Measurements from ENCODE around the gene HIP1. TPM values are rescaled to one million over a fixed set of nuclear protein-coding genes. Genes with fewer than 3 reads are reported as not detected.
"Not testable (repeated sequence)": the region's sequence is repeated elsewhere in the genome, so short reads cannot be mapped to it uniquely, and the experiment has no call there.

HIP1 gene
- total RNA-seq, 1 donor from 2014 or later: 26.7 TPM

DNA sequence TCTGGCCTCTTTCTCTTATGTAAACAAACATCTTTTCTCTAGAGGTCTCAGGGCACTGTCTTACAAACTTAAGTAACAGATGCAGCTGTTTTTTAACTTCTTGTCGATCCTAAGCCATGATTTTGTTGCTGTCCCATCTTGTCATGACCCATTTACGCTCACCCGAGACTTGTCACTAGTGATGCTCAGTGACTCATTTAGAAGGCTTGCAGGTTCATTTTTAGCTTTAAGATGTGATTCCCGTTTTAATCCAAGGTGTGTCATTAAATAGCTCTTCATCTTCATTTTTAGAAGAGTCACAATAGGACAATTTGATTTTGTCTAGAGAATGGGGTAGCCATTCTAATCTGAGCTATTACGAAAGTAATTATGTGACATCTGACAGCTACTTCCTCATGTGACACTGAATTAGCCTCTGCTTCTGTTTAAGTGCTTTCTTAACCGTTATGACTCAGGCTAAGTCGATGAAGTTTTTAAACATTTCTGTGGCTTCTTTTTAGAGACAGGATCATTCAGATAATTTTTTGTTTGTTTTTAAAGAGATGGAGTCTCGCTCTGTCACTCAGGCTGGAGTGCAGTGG, 203.9 kb downstream of the HIP1 start:
- peak; percentile 67 for DNase-seq (ENCODE audit: low read depth)

DNA sequence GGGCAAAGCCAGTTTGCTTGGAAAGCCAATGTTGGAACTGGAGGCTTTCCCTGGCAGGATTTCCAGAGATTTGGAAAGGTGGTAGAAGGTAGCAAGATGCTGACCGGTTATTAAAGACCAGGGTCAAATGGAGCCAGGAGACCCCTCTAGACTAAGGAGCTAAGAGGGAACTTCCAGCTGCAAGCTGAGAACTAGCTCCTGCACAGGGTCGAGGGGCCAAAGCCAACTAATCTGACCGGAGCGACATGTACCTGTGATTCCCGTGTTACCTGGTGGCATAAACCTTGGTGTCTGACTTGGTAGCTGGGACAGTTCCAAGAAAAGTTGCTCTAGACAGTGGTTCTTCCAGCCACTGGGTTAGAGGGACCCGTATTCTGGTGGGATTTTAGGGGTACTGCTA, 204.8 kb downstream of the HIP1 start:
- DNase-seq (ENCODE audit: low read depth): no peak

DNA sequence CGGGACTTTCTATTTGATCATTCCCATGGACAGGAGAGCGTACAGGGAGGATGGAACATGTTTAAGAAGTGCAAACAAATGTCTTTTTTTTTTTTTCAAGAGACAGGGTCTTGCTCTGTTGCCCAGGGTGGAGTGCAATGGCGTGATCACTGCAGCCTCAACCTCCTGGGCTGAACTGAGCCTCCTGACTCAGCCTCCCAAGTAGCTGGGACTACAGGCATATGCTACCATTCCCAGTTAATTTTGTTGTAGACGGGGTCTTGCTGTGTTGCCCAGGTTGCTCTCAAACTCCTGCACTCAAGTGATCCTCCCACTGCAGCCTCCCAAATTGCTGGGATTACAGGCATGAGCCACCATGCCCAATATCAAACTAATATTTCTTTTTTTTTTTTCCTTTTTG, 206.1 kb downstream of the HIP1 start:
- no peak for DNase-seq (ENCODE audit: low read depth)

DNA sequence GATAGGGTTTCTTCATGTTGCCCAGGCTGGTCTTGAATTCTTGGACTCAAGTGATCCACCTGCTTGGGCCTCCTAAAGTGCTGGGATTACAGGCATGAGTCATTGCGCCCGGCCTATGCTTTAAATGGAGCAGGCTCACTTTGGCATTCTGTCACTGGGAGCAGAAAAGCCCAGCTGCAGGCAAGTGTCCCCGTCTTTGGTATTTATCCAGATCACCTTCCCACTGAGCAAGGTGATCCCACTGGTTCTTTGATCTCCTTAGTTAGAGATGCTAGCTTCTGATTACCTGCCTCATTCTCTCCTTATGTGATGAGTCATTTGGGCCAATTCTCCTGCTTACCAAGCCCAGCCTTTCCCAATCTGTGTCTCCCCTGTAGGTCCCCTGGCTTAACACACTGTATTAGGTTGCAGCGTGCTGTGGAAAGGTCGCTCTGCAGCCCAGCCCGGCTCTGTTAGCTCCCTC, 207.4 kb downstream of the HIP1 start:
- peak; percentile 83 for DNase-seq (ENCODE audit: low read depth)

DNA sequence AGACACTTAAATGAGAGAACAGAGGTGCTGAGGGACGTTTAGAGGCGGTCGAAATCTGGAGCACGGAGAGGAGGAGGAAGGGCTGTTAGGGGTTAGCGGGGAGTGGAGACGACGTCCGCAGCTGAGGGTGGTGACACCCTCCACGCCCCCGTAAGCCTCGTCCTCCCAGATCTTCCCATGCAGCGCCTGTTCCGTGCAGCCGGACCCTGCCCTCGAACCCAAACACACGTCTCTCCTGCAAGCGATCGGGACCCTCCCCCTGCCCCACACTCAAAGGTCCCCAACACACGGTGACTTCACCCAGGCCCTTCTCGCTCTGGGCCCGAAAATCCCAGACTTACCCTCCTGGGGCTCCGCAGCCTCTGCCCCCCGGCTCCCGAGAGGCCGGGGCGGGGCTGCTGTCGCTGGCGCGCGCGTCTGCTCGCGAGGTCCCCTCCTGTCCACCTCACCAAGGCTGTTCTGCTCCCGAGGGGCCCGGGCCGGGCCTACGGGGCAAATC, 211.5 kb downstream of the HIP1 start:
- DNase-seq (ENCODE audit: low read depth): peak; percentile 8

DNA sequence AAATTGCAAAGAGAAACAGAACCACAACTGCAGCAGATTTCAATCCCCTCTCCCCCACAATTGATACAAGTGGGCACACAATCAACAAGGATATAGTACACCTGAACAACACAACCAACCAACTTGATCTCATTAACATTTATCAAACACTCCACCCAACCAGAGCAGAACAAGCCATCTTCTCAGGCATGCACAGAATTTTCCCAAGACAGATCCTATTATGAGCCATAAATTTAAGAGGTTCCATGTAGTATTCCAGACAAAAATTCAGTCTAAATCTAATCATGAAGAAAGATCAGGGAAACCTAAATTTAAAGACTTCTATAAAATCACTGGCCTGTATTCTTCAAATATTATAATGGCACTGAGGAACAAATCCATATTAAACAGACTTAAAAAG, 217.0 kb downstream of the HIP1 start:
- DNase-seq (ENCODE audit: low read depth): not testable (repeated sequence)

DNA sequence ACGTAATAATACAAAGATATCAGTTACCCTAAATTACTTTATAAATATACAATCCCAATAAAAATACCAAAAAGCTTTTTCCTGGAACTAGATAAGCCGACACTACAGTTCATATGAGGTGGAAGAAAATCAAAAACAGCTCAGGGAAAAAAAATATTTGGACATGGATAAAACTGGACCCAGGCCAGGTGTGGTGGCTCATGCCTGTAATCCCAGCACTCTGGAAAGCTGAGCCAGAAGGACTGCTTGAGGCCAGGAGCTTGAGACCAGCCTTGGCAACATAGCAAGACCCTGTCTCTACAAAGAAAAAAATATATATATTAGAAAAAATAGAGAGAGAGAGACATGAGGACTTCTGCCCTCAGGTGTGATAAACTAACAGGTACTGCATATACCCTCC, 219.9 kb downstream of the HIP1 start:
- peak; percentile 22 for DNase-seq (ENCODE audit: low read depth)

DNA sequence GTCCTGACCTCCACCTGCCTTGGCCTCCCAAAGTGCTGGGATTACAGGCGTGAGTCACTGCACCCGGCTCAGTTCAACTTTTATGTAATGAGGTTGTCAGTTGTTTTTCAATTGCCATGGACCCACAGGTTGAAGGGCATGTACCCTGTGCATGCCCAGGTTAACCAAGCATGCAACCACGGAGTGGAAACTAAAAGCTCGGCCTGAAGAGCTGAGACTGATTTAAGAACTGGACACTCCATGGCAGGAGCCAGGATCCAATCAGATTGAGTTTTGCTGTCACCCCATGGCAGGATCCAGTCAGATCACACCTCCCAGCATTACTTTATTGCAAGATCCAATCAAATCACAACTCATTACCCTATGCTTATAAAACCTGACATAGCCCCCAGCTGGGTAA, 229.7 kb downstream of the HIP1 start:
- not testable (repeated sequence) for DNase-seq (ENCODE audit: low read depth)

DNA sequence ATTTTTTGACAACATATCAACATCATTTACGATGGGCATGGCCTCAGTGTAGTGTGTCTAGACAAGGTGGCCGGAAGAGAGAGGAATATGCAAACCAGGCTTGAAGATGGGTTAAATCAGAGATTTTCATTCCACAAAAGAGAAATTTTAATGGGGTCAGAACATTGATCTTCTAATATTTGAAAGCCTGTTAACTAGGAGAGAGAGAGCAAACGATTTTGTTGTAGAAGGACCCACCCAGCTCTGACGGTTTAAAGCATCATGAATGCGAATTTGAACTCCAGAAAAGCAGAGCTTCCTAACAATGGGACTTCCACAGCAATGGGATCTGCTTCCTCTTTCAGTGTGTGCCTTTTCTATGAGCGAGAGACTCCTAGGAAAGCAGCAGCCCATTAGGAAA, 246.7 kb downstream of the HIP1 start, which contains the start of gene SPDYE5:
SPDYE5 (plus strand) TSS at position 301 of the 400 bp plus-strand sequence. CDS start 1,728 bp downstream, outside the sequence.
- not testable (repeated sequence) for DNase-seq (ENCODE audit: low read depth)

DNA sequence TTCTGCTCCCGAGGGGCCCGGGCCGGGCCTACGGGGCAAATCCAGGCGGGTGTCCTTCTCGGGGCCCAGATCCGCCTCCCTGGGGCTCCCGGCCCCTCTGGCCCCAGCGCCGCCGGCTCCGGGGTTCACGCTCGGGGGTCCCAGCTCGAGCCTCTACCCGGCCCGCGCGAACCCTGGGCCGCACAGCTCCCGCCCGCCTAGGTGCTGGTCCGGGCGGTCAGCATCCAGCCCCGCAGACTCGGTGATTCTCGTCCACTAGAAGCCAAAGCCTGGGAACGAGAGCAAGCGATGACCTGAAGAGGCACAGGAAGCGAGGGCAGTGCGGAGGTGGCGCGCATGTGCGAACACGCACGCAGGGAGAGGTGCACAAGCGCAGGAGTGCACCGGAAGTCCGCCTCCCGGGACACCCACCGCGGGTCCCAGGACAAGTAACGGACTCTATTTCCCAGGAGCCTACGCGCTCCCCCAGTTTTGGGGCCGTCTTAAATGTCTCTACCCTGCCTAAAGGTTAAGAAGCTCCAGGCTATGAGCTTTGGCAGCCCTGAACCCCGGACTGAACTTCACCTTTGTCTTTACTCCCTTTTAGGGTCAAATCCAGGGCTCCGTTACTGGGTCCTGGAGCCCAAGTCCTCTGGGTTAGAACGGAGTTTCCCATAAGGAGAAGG, 252.6 kb downstream of the HIP1 start, which contains the start of gene POM121C:
POM121C (minus strand) TSS at position 321 of the 665 bp plus-strand sequence. CDS start 44,803 bp downstream, outside the sequence.
- peak; percentile 97 for DNase-seq (ENCODE audit: low read depth)

DNA sequence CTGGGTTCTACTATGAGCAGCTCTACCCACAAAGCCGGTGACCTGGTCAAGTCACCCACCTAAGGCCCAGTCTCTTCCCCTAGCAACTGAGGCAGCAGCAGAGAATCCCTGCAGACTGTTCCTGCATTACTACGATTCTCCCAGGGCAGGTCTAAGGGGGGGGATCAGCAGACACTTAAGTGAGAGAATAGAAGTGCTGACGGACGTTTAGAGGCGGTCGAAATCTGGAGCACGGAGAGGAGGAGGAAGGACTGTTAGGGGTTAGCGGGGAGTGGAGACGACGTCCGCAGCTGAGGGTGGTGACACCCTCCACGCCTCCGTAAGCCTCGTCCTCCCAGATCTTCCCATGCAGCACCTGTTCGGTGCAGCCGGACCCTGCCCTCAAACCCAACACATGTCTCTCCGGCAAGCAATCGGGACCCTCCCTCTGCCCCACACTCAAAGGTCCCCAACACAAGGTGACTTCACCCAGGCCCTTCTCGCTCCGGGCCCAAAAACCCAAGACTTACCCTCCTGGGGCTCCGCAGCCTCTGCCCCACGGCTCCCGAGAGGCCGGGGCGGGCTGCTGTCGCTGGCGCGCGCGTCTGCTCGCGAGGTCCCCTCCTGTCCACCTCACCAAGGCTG, 253.3 kb downstream of the HIP1 start:
- peak; percentile 28 for DNase-seq (ENCODE audit: low read depth)

Other genes with a start within 250 kb of the HIP1 start
- gene SPDYE5, start 246.6 kb downstream of the HIP1 start, total RNA-seq: not detected in 2 replicates
- not detected in 2 replicates for gene CCL26, start 33.3 kb upstream of the HIP1 start, total RNA-seq
- 0.72 TPM in 1 of 2 replicates, not detected in the other for gene CCL24, start 74.9 kb upstream of the HIP1 start, total RNA-seq
- gene RHBDD2, start 140.1 kb upstream of the HIP1 start, total RNA-seq: 83.4 and 107 TPM in 2 replicates
- gene POR, start 176.2 kb upstream of the HIP1 start, total RNA-seq: 205 and 262 TPM in 2 replicates

Measured in myocyte (in vitro differentiated cells).